Lower lobe of right lung (tissue), 2 donors: Measurements from ENCODE around the gene ZDHHC24. TPM values are rescaled to one million over a fixed set of nuclear protein-coding genes. Genes with fewer than 3 reads are reported as not detected.
"Not testable (repeated sequence)": the region's sequence is repeated elsewhere in the genome, so short reads cannot be mapped to it uniquely, and the experiment has no call there.

Experiments
- ATAC-seq, 2 donors: fragments of 200-7000 bp; cut with Tn5 transposase; one replicate each; pipeline ENCODE4 v1.9.1; 2020 to 2022; ENCODE audit warnings: mild to moderate bottlenecking in 2 of 2, moderate library complexity in 2 of 2
- DNase-seq: peaks from one replicate; pipeline ENCODE4 v3.0.0-alpha.2; 2020
- H3K27ac ChIP-seq: fragments of 200-600 bp; one replicate; pipeline ENCODE4 v1.8.0; 2022
- H3K27me3 ChIP-seq: fragments of 200-600 bp; one replicate; pipeline ENCODE4 v1.8.0; 2022; ENCODE audit warnings: low read depth
- H3K36me3 ChIP-seq: fragments of 200-600 bp; one replicate; pipeline ENCODE4 v1.8.0; 2022; ENCODE audit warnings: mild to moderate bottlenecking
- H3K4me1 ChIP-seq: fragments of 200-600 bp; one replicate; pipeline ENCODE4 v1.8.0; 2022
- H3K4me3 ChIP-seq: fragments of 200-600 bp; one replicate; pipeline ENCODE4 v1.8.0; 2022; ENCODE audit warnings: mild to moderate bottlenecking
- H3K9me3 ChIP-seq: fragments of 200-600 bp; one replicate; pipeline ENCODE4 v1.8.0; 2022
- CTCF ChIP-seq: fragments of 200-600 bp; IDR thresholded peaks from one replicate; pipeline ENCODE4 v1.8.0; 2022; ENCODE audit warnings: antibody characterized with exemption, mild to moderate bottlenecking
- intact Hi-C: fragments of 100-400 bp; cut with DNase I; formaldehyde crosslinking; loops from one replicate; pipeline ENCODE4 v1.11.0; 2022
- total RNA-seq: library from RNA; stranded (reverse); fragmentation: NEBNext Ultra II Directional; extraction: Animal tissue kit (Norgen Biotek cat#: 25700); gene quantifications from one replicate; pipeline ENCODE4 v1.2.1, GENCODE V29; 2021
- donor health status: DM: no; HTN: yes; CAD: no; lungs with severe emphysema.

Gene ZDHHC24
- total RNA-seq, 1 donor from 2014 or later: 14.9 TPM

GRCh38 chr11:66542362-66542761 lies 3.5 kb downstream of the ZDHHC24 start:
- peaks cover 51% of the 10 kb centered on the region for H3K36me3 ChIP-seq
- no peaks in the 10 kb centered on the region for H3K9me3 ChIP-seq
- no peaks in the 10 kb centered on the region for H3K27me3 ChIP-seq
- intact Hi-C loops: no loop called here
- ATAC-seq: no peak
- peaks cover 39% of the 10 kb centered on the region for H3K4me1 ChIP-seq
- H3K27ac ChIP-seq: no peak overlapping the region
- no peak for TF ChIP-seq CTCF
- no peak for DNase-seq
- H3K4me3 ChIP-seq: no peak overlapping the region

GRCh38 chr11:66541892-66542291 lies 4.0 kb downstream of the ZDHHC24 start:
- Histone ChIP-seq H3K9me3 (no peaks in the 10 kb centered on the region), H3K27me3 (no peaks in the 10 kb centered on the region), H3K36me3 (peaks cover 55% of the 10 kb centered on the region), H3K27ac (no peak overlapping the region), H3K4me1 (peaks cover 37% of the 10 kb centered on the region), H3K4me3 (no peak overlapping the region)
- DNase-seq (no peak), ATAC-seq (no peak)
- TF ChIP-seq CTCF: no peak
- intact Hi-C loops: no loop called here

GRCh38 chr11:66540598-66540997 lies 5.2 kb downstream of the ZDHHC24 start:
- peaks cover 65% of the 10 kb centered on the region for H3K36me3 ChIP-seq
- H3K4me1 ChIP-seq: peaks cover 30% of the 10 kb centered on the region
- H3K9me3 ChIP-seq, H3K27me3 ChIP-seq, H3K4me3 ChIP-seq, DNase-seq, ATAC-seq, intact Hi-C loops, H3K27ac ChIP-seq: not testable (repeated sequence)

GRCh38 chr11:66539870-66540213 lies 6.0 kb downstream of the ZDHHC24 start:
- Histone ChIP-seq H3K4me1 (peaks cover 24% of the 10 kb centered on the region), H3K27ac (no peak overlapping the region), H3K4me3 (no peak overlapping the region), H3K9me3 (no peaks in the 10 kb centered on the region), H3K27me3 (no peaks in the 10 kb centered on the region), H3K36me3 (peaks cover 68% of the 10 kb centered on the region)
- intact Hi-C loops: no loop called here
- no peak for ATAC-seq
- TF ChIP-seq CTCF: no peak
- DNase-seq: no peak

- H3K9me3 ChIP-seq: no peaks in the 10 kb centered on the region
Observed at GRCh38 chr11:66539170-66539869, 6.5 kb downstream of the ZDHHC24 start.

More at GRCh38 chr11:66539170-66539869, 6.5 kb downstream of the ZDHHC24 start:
- DNase-seq: no peak
- H3K4me1 ChIP-seq: peaks cover 19% of the 10 kb centered on the region
- no peak overlapping the region for H3K4me3 ChIP-seq
- H3K36me3 ChIP-seq: peaks cover 72% of the 10 kb centered on the region
- intact Hi-C loops: no loop called here
- no peak for TF ChIP-seq CTCF
- H3K27ac ChIP-seq: no peak overlapping the region
- no peak for ATAC-seq
- H3K27me3 ChIP-seq: no peaks in the 10 kb centered on the region
